Activated naive CD4-positive, alpha-beta T cell treated with Interleukin-2 at 50 U/mL for 16 hours (primary cell): ENCODE results near the gene WNT2B.
"Not testable (repeated sequence)": the region's sequence is repeated elsewhere in the genome, so short reads cannot be mapped to it uniquely, and the experiment has no call there.

ENCODE experiments used
- DNase-seq: peaks from one replicate; pipeline ENCODE4 v3.0.0-alpha.2; 2020

The WNT2B gene

GRCh38 chr1:112508278-112509004 lies at the start of gene WNT2B:
TSS of gene WNT2B (plus strand) at chr1:112508965. CDS start at chr1:112509263, 298 bp downstream.
- DNase-seq = peak; percentile 56

- DNase-seq = no peak
Measured at GRCh38 chr1:112460615-112461014, 48.1 kb upstream of the WNT2B start.

- DNase-seq = no peak
Measured at GRCh38 chr1:112461200-112461871, 47.4 kb upstream of the WNT2B start.

GRCh38 chr1:112462953-112463279 lies 45.8 kb upstream of the WNT2B start:
- no peak for DNase-seq

GRCh38 chr1:112464501-112464900 lies 44.3 kb upstream of the WNT2B start:
- DNase-seq = no peak

- no peak for DNase-seq
Measured at GRCh38 chr1:112465122-112465521, 43.6 kb upstream of the WNT2B start.

- peak; percentile 88 for DNase-seq
Measured at GRCh38 chr1:112466078-112466660, 42.6 kb upstream of the WNT2B start.

- DNase-seq = not testable (repeated sequence)
Measured at GRCh38 chr1:112470324-112470723, 38.4 kb upstream of the WNT2B start.

- no peak for DNase-seq
Measured at GRCh38 chr1:112470966-112471365, 37.8 kb upstream of the WNT2B start.

- DNase-seq = no peak
Measured at GRCh38 chr1:112472142-112472541, 36.6 kb upstream of the WNT2B start.

GRCh38 chr1:112477550-112477949 lies 31.2 kb upstream of the WNT2B start:
- DNase-seq = no peak

- DNase-seq = no peak
Measured at GRCh38 chr1:112478314-112478713, 30.5 kb upstream of the WNT2B start.

GRCh38 chr1:112486063-112486462 lies 22.7 kb upstream of the WNT2B start:
- not testable (repeated sequence) for DNase-seq

GRCh38 chr1:112487686-112488085 lies 21.1 kb upstream of the WNT2B start:
- DNase-seq = not testable (repeated sequence)

GRCh38 chr1:112488141-112488540 lies 20.6 kb upstream of the WNT2B start:
- no peak for DNase-seq

- no peak for DNase-seq
Measured at GRCh38 chr1:112492076-112492475, 16.7 kb upstream of the WNT2B start.

- no peak for DNase-seq
Measured at GRCh38 chr1:112493351-112493750, 15.4 kb upstream of the WNT2B start.

GRCh38 chr1:112496290-112496689 lies 12.5 kb upstream of the WNT2B start:
- no peak for DNase-seq

GRCh38 chr1:112501810-112502641 lies 6.7 kb upstream of the WNT2B start:
- peak; percentile 64 for DNase-seq

- DNase-seq = no peak
Measured at GRCh38 chr1:112502826-112503225, 5.9 kb upstream of the WNT2B start.

GRCh38 chr1:112504001-112504660 lies 4.6 kb upstream of the WNT2B start:
- DNase-seq = no peak

- DNase-seq = no peak
Measured at GRCh38 chr1:112504661-112505399, 3.9 kb upstream of the WNT2B start.
